Measurements from ENCODE around the gene HYKK. TPM values are rescaled to one million over a fixed set of nuclear protein-coding genes. Genes with fewer than 3 reads are reported as not detected.

HYKK gene
- total and polyA plus RNA-seq, 2 donors (not counting 3 experiments of a cell fraction or from before 2014, with no cell fraction given), result 1.0 to 2.1 TPM

GRCh38 chr15:78508272-78508671, 895 bp downstream of the HYKK start:
- CTCF ChIA-PET, result interaction anchor here (0.9 to 1.3 kb wide), 2 partner anchors 17 to 57 kb away, joined by 3 to 6 read pairs; partner anchors contain the start of gene CHRNA5
- no peaks in the 10 kb centered on the region for H3K79me2 ChIP-seq (ENCODE audit: control insufficient read depth, insufficient read depth, low read length)
- DNase-seq (ENCODE audit: low read depth, low spot score) (no peak), FAIRE-seq (no peak)
- POLR2A ChIA-PET, result no interaction called here
- no peak overlapping the region for H3K9ac ChIP-seq (replicated peaks; ENCODE audit: extremely low read depth, insufficient read depth, low read length)
- H3K27me3 ChIP-seq (ENCODE audit: control insufficient read depth in 2 of 2, insufficient read depth in 2 of 2, low read length in 2 of 2), result peaks cover 3 to 4% of the 10 kb centered on the region in 2 experiments
- H3K4me3 ChIP-seq (replicated peaks in 1 of 3; ENCODE audit: insufficient read depth in 1 of 3, low read depth in 1 of 3, low read length in 3 of 3), result peak overlapping the region in 1 of 3 experiments; percentile 65
- H3K9me1 ChIP-seq (replicated peaks; ENCODE audit: control insufficient read depth, extremely low read depth, insufficient read depth, low read length), result no peaks in the 10 kb centered on the region
- TF ChIP-seq EZH2 (IDR thresholded peaks at IDR 0.05; ENCODE audit: borderline replicate concordance, low read depth, low read length, severe bottlenecking) (no peak), MYC (IDR thresholded peaks at IDR 0.05; ENCODE audit: low read depth, low read length) (no peak), POLR2A (IDR thresholded peaks at IDR 0.05; ENCODE audit: low read depth, low read length) (no peak), CTCF (IDR thresholded peaks at IDR 0.05; ENCODE audit: extremely low read depth in 1 of 2, insufficient read depth in 1 of 2, low read depth in 1 of 2, low read length in 2 of 2) (no peak), JUN (IDR thresholded peaks at IDR 0.05; ENCODE audit: borderline replicate concordance, insufficient read depth, insufficient read length, low read depth) (no peak), FOS (IDR thresholded peaks at IDR 0.05; ENCODE audit: borderline replicate concordance, insufficient read depth, low read length) (no peak), POLR2AphosphoS5 (IDR thresholded peaks at IDR 0.05; ENCODE audit: insufficient read depth, low read depth, low read length) (no peak), MAX (IDR thresholded peaks at IDR 0.05; ENCODE audit: insufficient read depth, insufficient read length) (no peak), GATA2 (IDR thresholded peaks at IDR 0.05; ENCODE audit: insufficient read depth, insufficient read length, low read depth, low read length) (no peak)
- H2AFZ ChIP-seq (ENCODE audit: low read depth, low read length), result peak overlapping the region; percentile 97
- no peaks in the 10 kb centered on the region for H4K20me1 ChIP-seq (replicated peaks; ENCODE audit: control insufficient read depth, extremely low read depth, insufficient read depth, low read length)
- BruUV-seq (replicated peaks), result no TSS peak
- H3K4me1 ChIP-seq (ENCODE audit: control insufficient read depth, extremely low read depth, insufficient read depth, low read length), result peaks cover 4% of the 10 kb centered on the region
- no peak overlapping the region for H3K27ac ChIP-seq (ENCODE audit: insufficient read depth, low read depth, low read length)
- dilution Hi-C loops (cut with MboI; ENCODE audit: extremely low pct_ligation_motif_present, low sequenced_read_pairs) (no loop called here), intact Hi-C loops (cut with micrococcal nuclease) (no loop called here)
- H3K9me3 ChIP-seq (replicated peaks; ENCODE audit: control insufficient read depth, insufficient read depth, low read length), result no peaks in the 10 kb centered on the region
- peak overlapping the region; percentile 57 for H3K4me2 ChIP-seq (ENCODE audit: insufficient read depth, low read length)
- no peaks in the 10 kb centered on the region for H3K36me3 ChIP-seq (ENCODE audit: control insufficient read depth in 2 of 2, extremely low read depth in 1 of 2, insufficient read depth in 2 of 2, low read length in 2 of 2)
